CD4-positive, CD25-positive, alpha-beta regulatory T cell (primary cell): ENCODE results near the gene MAP4K3. TPM values are rescaled to one million over a fixed set of nuclear protein-coding genes. Genes with fewer than 3 reads are reported as not detected.

Source experiments
- ATAC-seq, 2 donors: fragments of 150-1000 bp; cut with Tn5 transposase; one replicate each; pipeline ENCODE4 v1.10.0; 2021; ENCODE audit warnings: low read depth in 2 of 2, moderate number of reproducible peaks in 2 of 2, moderate library complexity in 1 of 2
- DNase-seq, 3 donors: peaks; one replicate each; pipeline versions ENCODE4 v3.0.0 to v3.0.0-alpha.2; 2012 to 2022; ENCODE audit warnings: mixed read lengths in 1 of 3
- H3K27ac ChIP-seq: one replicate; pipeline ENCODE4 v1.7.0; 2013; ENCODE audit warnings: mild to moderate bottlenecking, low read length; ENCODE audit not compliant: insufficient read depth, poor library complexity, severe bottlenecking
- H3K27me3 ChIP-seq: one replicate; pipeline ENCODE4 v1.7.0; 2013; ENCODE audit warnings: low read length; ENCODE audit not compliant: control insufficient read depth, insufficient read depth
- H3K36me3 ChIP-seq: one replicate; pipeline ENCODE4 v1.7.0; 2013; ENCODE audit warnings: mild to moderate bottlenecking, low read length, moderate library complexity; ENCODE audit not compliant: control insufficient read depth, insufficient read depth
- H3K4me1 ChIP-seq: 2 replicates; pipeline ENCODE4 v1.7.0; 2013; ENCODE audit warnings: mild to moderate bottlenecking, low read length; ENCODE audit not compliant: insufficient read depth, control insufficient read depth, poor library complexity, severe bottlenecking
- H3K4me3 ChIP-seq: one replicate; pipeline ENCODE4 v1.7.0; 2013; ENCODE audit warnings: low read depth, mild to moderate bottlenecking, low read length, moderate library complexity
- H3K9me3 ChIP-seq, 2 experiments: 1 replicate in 1 of 2; 2 replicates in 1 of 2; pipeline ENCODE4 v1.7.0; 2013; ENCODE audit warnings: low read length in 2 of 2, mild to moderate bottlenecking in 1 of 2, moderate library complexity in 1 of 2; ENCODE audit not compliant: control insufficient read depth in 2 of 2
- H3K27ac Mint-ChIP-seq, 3 donors: one replicate each; pipeline ENCODE4 v1.8.0; 2020 to 2022; ENCODE audit warnings: mild to moderate bottlenecking in 3 of 3, mixed read lengths in 3 of 3, moderate library complexity in 2 of 3
- H3K27me3 Mint-ChIP-seq: one replicate; pipeline ENCODE4 v1.8.0; 2022; ENCODE audit warnings: mild to moderate bottlenecking, mixed read lengths
- H3K36me3 Mint-ChIP-seq: one replicate; pipeline ENCODE4 v1.8.0; 2020; ENCODE audit warnings: mixed read lengths
- H3K4me1 Mint-ChIP-seq, 4 donors: one replicate each; pipeline ENCODE4 v1.8.0; 2020 to 2022; ENCODE audit warnings: mixed read lengths in 4 of 4, mild to moderate bottlenecking in 1 of 4
- H3K4me3 Mint-ChIP-seq, 4 donors: one replicate each; pipeline ENCODE4 v1.8.0; 2020 to 2022; ENCODE audit warnings: mild to moderate bottlenecking in 4 of 4, mixed read lengths in 4 of 4, moderate library complexity in 3 of 4
- H3K9me3 Mint-ChIP-seq, 7 donors: one replicate each; pipeline ENCODE4 v1.8.0; 2020 to 2022; ENCODE audit warnings: mixed read lengths in 7 of 7, mild to moderate bottlenecking in 3 of 7, moderate library complexity in 2 of 7
- polyA plus RNA-seq, 4 donors: library from polyadenylated mRNA; unstranded; fragments of 300-500 nt; fragmentation: Illumina TruSeq; gene quantifications; one replicate each; pipeline ENCODE4 v1.2.3, GENCODE V29; 2021
- total RNA-seq: library from RNA; stranded (reverse); gene quantifications from one replicate; pipeline ENCODE4 v1.2.3, GENCODE V29; 2022

The MAP4K3 gene
- total and polyA plus RNA-seq, 5 donors from 2014 or later: 1.4 to 28.7 (median 2.0) TPM

DNA sequence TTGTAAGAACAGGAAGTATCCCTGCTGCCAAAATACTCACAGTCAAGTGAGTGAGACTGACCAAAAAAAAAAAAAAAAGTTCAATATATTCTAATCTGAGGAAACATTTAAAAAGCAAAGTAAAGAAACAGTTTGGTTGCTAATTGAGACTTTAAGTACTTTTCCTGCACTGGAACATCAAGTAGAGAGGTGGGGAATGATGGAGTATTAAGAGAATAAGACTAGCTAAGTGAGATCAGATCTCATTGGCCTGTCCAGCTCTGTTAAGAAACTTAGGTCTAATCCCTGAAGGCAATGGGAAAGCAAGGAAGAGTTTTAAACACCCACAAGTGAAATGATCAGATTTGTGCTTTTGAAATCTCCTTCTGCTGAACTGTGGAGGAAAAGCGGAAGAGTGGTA, 27.8 kb upstream of the MAP4K3 start:
- ATAC-seq (no peak), DNase-seq (no peak)
- Histone ChIP-seq H3K27me3 (no peaks in the 10 kb centered on the region), H3K36me3 (no peaks in the 10 kb centered on the region), H3K4me1 (no peaks in the 10 kb centered on the region), H3K27ac (no peak overlapping the region), H3K9me3 (no peaks in the 10 kb centered on the region), H3K4me3 (no peak overlapping the region)
- Mint-ChIP-seq H3K27ac (no peak overlapping the region), H3K9me3 (peaks cover 0 to 2% (median 0%) of the 10 kb centered on the region in 7 donors), H3K27me3 (peaks cover 5% of the 10 kb centered on the region), H3K4me1 (peaks cover 4 to 8% (median 7%) of the 10 kb centered on the region in 4 donors), H3K4me3 (no peak overlapping the region), H3K36me3 (peaks cover 8% of the 10 kb centered on the region)

DNA sequence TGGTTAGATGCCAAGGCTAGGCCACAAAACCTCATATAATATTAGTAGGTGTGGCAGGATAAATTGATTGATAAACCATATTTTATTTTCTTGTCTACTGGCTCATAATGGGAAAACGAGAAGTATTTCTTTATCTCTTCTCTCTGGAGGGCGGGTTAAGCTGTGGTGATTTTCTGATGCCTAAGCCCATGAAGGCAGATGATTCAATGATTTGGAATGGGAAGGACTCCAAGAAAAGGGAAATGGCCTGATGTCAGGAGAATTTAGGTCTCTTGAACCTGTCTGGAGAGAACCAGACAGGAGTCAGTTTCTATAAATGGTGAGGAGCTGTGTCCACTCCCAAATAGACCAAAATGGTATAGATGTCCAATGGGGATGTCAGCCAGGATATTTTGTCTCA, 18.7 kb upstream of the MAP4K3 start:
- H3K4me1 Mint-ChIP-seq: peaks cover 0 to 5% (median 2%) of the 10 kb centered on the region in 4 donors
- Histone ChIP-seq H3K27ac (no peak overlapping the region), H3K9me3 (no peaks in the 10 kb centered on the region), H3K36me3 (no peaks in the 10 kb centered on the region), H3K4me1 (no peaks in the 10 kb centered on the region), H3K4me3 (no peak overlapping the region), H3K27me3 (no peaks in the 10 kb centered on the region)
- no peak overlapping the region for H3K27ac Mint-ChIP-seq
- no peak for ATAC-seq
- no peak for DNase-seq
- no peaks in the 10 kb centered on the region for H3K27me3 Mint-ChIP-seq
- peaks cover 20% of the 10 kb centered on the region for H3K36me3 Mint-ChIP-seq
- peaks cover 0 to 7% (median 0%) of the 10 kb centered on the region in 7 donors for H3K9me3 Mint-ChIP-seq
- H3K4me3 Mint-ChIP-seq: no peak overlapping the region

DNA sequence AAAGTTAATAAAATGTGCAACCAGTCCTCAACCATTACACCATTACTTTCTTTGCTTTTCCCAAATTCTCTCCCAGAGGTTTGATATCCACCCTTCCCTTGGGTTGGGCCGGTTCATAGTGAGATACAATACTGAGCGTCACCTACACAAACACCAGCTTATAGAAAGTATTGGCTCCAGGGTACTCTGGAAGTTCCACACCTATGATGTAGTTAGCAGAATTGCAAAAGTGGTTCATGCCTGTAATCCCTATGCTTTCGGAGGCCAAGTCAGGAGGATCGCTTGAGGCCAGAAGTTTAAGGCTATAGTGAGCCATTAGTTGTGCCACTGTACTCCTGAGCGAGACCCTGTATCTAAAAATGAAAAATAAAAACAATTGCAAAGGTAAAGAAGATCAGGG, 15.3 kb upstream of the MAP4K3 start:
- no peaks in the 10 kb centered on the region for H3K4me1 ChIP-seq
- no peaks in the 10 kb centered on the region for H3K27me3 ChIP-seq
- H3K4me3 ChIP-seq: no peak overlapping the region
- H3K27ac ChIP-seq: no peak overlapping the region
- no peak for ATAC-seq
- no peaks in the 10 kb centered on the region for H3K9me3 ChIP-seq
- Mint-ChIP-seq H3K4me3 (no peak overlapping the region), H3K36me3 (peaks cover 18% of the 10 kb centered on the region), H3K27me3 (no peaks in the 10 kb centered on the region), H3K9me3 (peaks cover 0 to 3% (median 0%) of the 10 kb centered on the region in 7 donors), H3K27ac (no peak overlapping the region), H3K4me1 (peaks cover 0 to 5% (median 2%) of the 10 kb centered on the region in 4 donors)
- H3K36me3 ChIP-seq: no peaks in the 10 kb centered on the region
- no peak for DNase-seq

DNA sequence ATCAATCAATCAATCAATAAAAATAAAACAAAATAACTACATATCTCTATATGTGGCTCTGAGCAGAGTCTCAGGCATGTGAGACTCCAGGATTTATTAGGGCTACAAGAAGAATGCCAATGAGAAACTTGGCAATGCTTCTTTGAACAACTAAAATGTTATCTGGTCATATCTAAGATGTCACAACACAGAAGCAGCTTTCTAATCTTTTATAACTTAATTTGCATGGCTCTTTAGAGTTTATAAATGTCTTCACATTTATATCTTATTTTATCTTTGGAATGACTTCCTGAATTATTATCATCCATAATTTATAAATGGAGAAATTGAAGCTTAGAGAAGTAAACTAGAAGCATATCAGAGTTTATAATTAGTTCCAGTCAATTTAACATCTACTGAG, 14.9 kb upstream of the MAP4K3 start:
- H3K36me3 ChIP-seq: no peaks in the 10 kb centered on the region
- no peak for ATAC-seq
- no peak overlapping the region for H3K4me3 ChIP-seq
- peaks cover 18% of the 10 kb centered on the region for H3K36me3 Mint-ChIP-seq
- H3K27ac Mint-ChIP-seq: no peak overlapping the region
- H3K4me1 ChIP-seq: no peaks in the 10 kb centered on the region
- DNase-seq: no peak
- no peaks in the 10 kb centered on the region for H3K27me3 ChIP-seq
- H3K27me3 Mint-ChIP-seq: no peaks in the 10 kb centered on the region
- peaks cover 0 to 3% (median 0%) of the 10 kb centered on the region in 7 donors for H3K9me3 Mint-ChIP-seq
- H3K4me1 Mint-ChIP-seq: peaks cover 0 to 5% (median 2%) of the 10 kb centered on the region in 4 donors
- H3K27ac ChIP-seq: no peak overlapping the region
- H3K4me3 Mint-ChIP-seq: peak overlapping the region in 1 of 4 donors; percentile 4
- no peaks in the 10 kb centered on the region for H3K9me3 ChIP-seq

- no peak overlapping the region for H3K27ac ChIP-seq
- H3K27me3 ChIP-seq: no peaks in the 10 kb centered on the region
- H3K27ac Mint-ChIP-seq: no peak overlapping the region
- H3K4me3 ChIP-seq: no peak overlapping the region
- peaks cover 16% of the 10 kb centered on the region for H3K36me3 Mint-ChIP-seq
- H3K4me1 ChIP-seq: no peaks in the 10 kb centered on the region
- H3K36me3 ChIP-seq: no peaks in the 10 kb centered on the region
- H3K9me3 Mint-ChIP-seq: peaks cover 0 to 3% (median under 1%) of the 10 kb centered on the region in 7 donors
- ATAC-seq (no peak), DNase-seq (no peak)
- peaks cover 0 to 5% (median 2%) of the 10 kb centered on the region in 4 donors for H3K4me1 Mint-ChIP-seq
- H3K9me3 ChIP-seq: no peaks in the 10 kb centered on the region
- H3K27me3 Mint-ChIP-seq: no peaks in the 10 kb centered on the region
- no peak overlapping the region for H3K4me3 Mint-ChIP-seq
Measured at GRCh38 chr2:39448169-39448502, 11.1 kb upstream of the MAP4K3 start.

GRCh38 chr2:39447266-39448168, 10.4 kb upstream of the MAP4K3 start:
- H3K27ac ChIP-seq: no peak overlapping the region
- H3K36me3 ChIP-seq: no peaks in the 10 kb centered on the region
- H3K4me1 ChIP-seq: no peaks in the 10 kb centered on the region
- H3K9me3 ChIP-seq: peaks cover 4 to 6% of the 10 kb centered on the region in 2 experiments
- Mint-ChIP-seq H3K27ac (no peak overlapping the region), H3K4me3 (no peak overlapping the region), H3K9me3 (peaks cover 0 to 6% (median 3%) of the 10 kb centered on the region in 7 donors), H3K4me1 (peaks cover 0 to 5% (median 2%) of the 10 kb centered on the region in 4 donors), H3K36me3 (peaks cover 22% of the 10 kb centered on the region), H3K27me3 (no peaks in the 10 kb centered on the region)
- H3K4me3 ChIP-seq: no peak overlapping the region
- ATAC-seq (no peak), DNase-seq (no peak)
- H3K27me3 ChIP-seq: no peaks in the 10 kb centered on the region

- peak overlapping the region in 1 of 3 donors; percentile 48 for H3K27ac Mint-ChIP-seq
- peaks cover 0 to 1% (median under 1%) of the 10 kb centered on the region in 4 donors for H3K4me1 Mint-ChIP-seq
- Histone ChIP-seq H3K9me3 (peaks cover 8 to 9% of the 10 kb centered on the region in 2 experiments), H3K4me3 (no peak overlapping the region), H3K4me1 (no peaks in the 10 kb centered on the region), H3K27me3 (no peaks in the 10 kb centered on the region), H3K27ac (no peak overlapping the region), H3K36me3 (no peaks in the 10 kb centered on the region)
- peaks cover 20% of the 10 kb centered on the region for H3K36me3 Mint-ChIP-seq
- no peak for ATAC-seq
- H3K4me3 Mint-ChIP-seq: no peak overlapping the region
- H3K27me3 Mint-ChIP-seq: no peaks in the 10 kb centered on the region
- peaks cover 0 to 10% (median 5%) of the 10 kb centered on the region in 7 donors for H3K9me3 Mint-ChIP-seq
- DNase-seq: no peak
Measured at GRCh38 chr2:39445934-39446333, 8.8 kb upstream of the MAP4K3 start.
